WTC11 (cell line): Measurements from ENCODE around the gene ARL10. TPM values are rescaled to one million over a fixed set of nuclear protein-coding genes. Genes with fewer than 3 reads are reported as not detected.

Source experiments
- ATAC-seq: fragments of 200-7000 bp; cut with Tn5 transposase; 2 replicates; pipeline ENCODE4 v1.10.0; 2021; ENCODE audit warnings: mild to moderate bottlenecking, moderate library complexity
- CTCF ChIA-PET: fragments of 300-600 bp; sonication (Branson Sonifier 250); formaldehyde crosslinking; loops from one replicate; lab custom pipeline; 2021; ENCODE audit warnings: antibody characterized with exemption; lab: Charles Lee
- POLR2A ChIA-PET: fragments of 350-600 bp; sonication (Branson Sonifier 250); formaldehyde crosslinking; loops from one replicate; lab custom pipeline; 2021; ENCODE audit warnings: antibody characterized with exemption; lab: Charles Lee
- DNase-seq: peaks from one replicate; pipeline ENCODE4 v3.0.0; 2021; ENCODE audit warnings: low spot score
- H3K27ac Mint-ChIP-seq: 2 replicates; pipeline ENCODE4 v1.8.0; 2021; ENCODE audit warnings: mixed read lengths
- H3K27me3 Mint-ChIP-seq: 2 replicates; pipeline ENCODE4 v1.8.0; 2021; ENCODE audit warnings: low read depth, mild to moderate bottlenecking, moderate library complexity, mixed read lengths
- H3K36me3 Mint-ChIP-seq: 2 replicates; pipeline ENCODE4 v1.8.0; 2021; ENCODE audit warnings: mixed read lengths
- H3K4me1 Mint-ChIP-seq: 2 replicates; pipeline ENCODE4 v1.8.0; 2022; ENCODE audit warnings: mixed read lengths
- H3K4me3 Mint-ChIP-seq: 2 replicates; pipeline ENCODE4 v1.8.0; 2021; ENCODE audit warnings: mild to moderate bottlenecking, moderate library complexity, mixed read lengths
- H3K9me3 Mint-ChIP-seq: 2 replicates; pipeline ENCODE4 v1.8.0; 2021; ENCODE audit warnings: mixed read lengths
- ETV6 ChIP-seq: sonication (generic); formaldehyde crosslinking; IDR thresholded peaks from 2 replicates; pipeline ENCODE4 v1.8.1; 2022; ENCODE audit warnings: mild to moderate bottlenecking, missing genetic modification reagents
- GRHL2 ChIP-seq: fragments of 250-450 bp; sonication (Bioruptor Pico); IDR thresholded peaks from 2 replicates; pipeline ENCODE4 v1.8.0; 2022; ENCODE audit warnings: mild to moderate bottlenecking, moderate library complexity; ENCODE audit not compliant: insufficient replicate concordance, severe bottlenecking
- GTF2I ChIP-seq: fragments of 250-450 bp; sonication (Bioruptor Pico); conservative IDR thresholded peaks from 2 replicates; pipeline ENCODE4 v1.4.0; 2021; ENCODE audit warnings: mild to moderate bottlenecking
- HMGA2 ChIP-seq: fragments of 250-450 bp; sonication (Bioruptor Pico); IDR thresholded peaks from 2 replicates; pipeline ENCODE4 v1.4.0; 2021; ENCODE audit warnings: mild to moderate bottlenecking, moderate library complexity
- JUN ChIP-seq: sonication (generic); formaldehyde crosslinking; IDR thresholded peaks from 2 replicates; pipeline ENCODE4 v1.8.0; 2023; ENCODE audit warnings: mild to moderate bottlenecking, missing genetic modification reagents
- NFATC4 ChIP-seq: fragments of 250-450 bp; sonication (Bioruptor Pico); IDR thresholded peaks from 2 replicates; pipeline ENCODE4 v1.9.0; 2021; ENCODE audit warnings: mild to moderate bottlenecking
- NFYB ChIP-seq: sonication (generic); formaldehyde crosslinking; conservative IDR thresholded peaks from 2 replicates; pipeline ENCODE4 v1.8.0; 2022; ENCODE audit warnings: low read depth, missing genetic modification reagents
- NR1H2 ChIP-seq: sonication (generic); formaldehyde crosslinking; IDR thresholded peaks from 2 replicates; pipeline ENCODE4 v1.9.0; 2021; ENCODE audit warnings: mild to moderate bottlenecking, moderate library complexity, missing genetic modification reagents
- NR3C1 ChIP-seq: sonication (generic); formaldehyde crosslinking; conservative IDR thresholded peaks from 2 replicates; pipeline ENCODE4 v1.8.1; 2023; ENCODE audit warnings: low read depth, mild to moderate bottlenecking, missing genetic modification reagents
- ZNF263 ChIP-seq: sonication (generic); formaldehyde crosslinking; IDR thresholded peaks from 2 replicates; pipeline ENCODE4 v1.8.1; 2022; ENCODE audit warnings: low read depth, mild to moderate bottlenecking, moderate library complexity, missing genetic modification reagents
- ZNF396 ChIP-seq: fragments of 250-450 bp; sonication (Bioruptor Pico); IDR thresholded peaks from 2 replicates; pipeline ENCODE4 v1.8.0; 2021; ENCODE audit warnings: mild to moderate bottlenecking, moderate library complexity, borderline replicate concordance
- ZNF671 ChIP-seq: fragments of 250-450 bp; sonication (Bioruptor Pico); IDR thresholded peaks from 2 replicates; pipeline ENCODE4 v1.8.0; 2021; ENCODE audit warnings: mild to moderate bottlenecking
- total RNA-seq: library from RNA; stranded (reverse); gene quantifications from 3 replicates; pipeline ENCODE4 v1.2.3, GENCODE V29; 2021
- TF ChIP-seq, protein P1 (sequence below): fragments of 200-600 bp; IDR thresholded peaks from 2 replicates; pipeline ENCODE4 v1.8.0; 2022; ENCODE audit warnings: antibody characterized with exemption
- TF ChIP-seq, protein P2 (sequence below): fragments of 250-450 bp; sonication (Bioruptor Pico); IDR thresholded peaks from 2 replicates; pipeline ENCODE4 v1.9.0; 2021; ENCODE audit warnings: moderate library complexity, mild to moderate bottlenecking, inconsistent platforms, borderline replicate concordance
- TF ChIP-seq, protein P3 (sequence below): sonication (generic); formaldehyde crosslinking; IDR thresholded peaks from 2 replicates; pipeline ENCODE4 v1.8.0; 2022; ENCODE audit warnings: mild to moderate bottlenecking, missing genetic modification reagents
- TF ChIP-seq, protein P4 (sequence below): sonication (generic); formaldehyde crosslinking; IDR thresholded peaks from 2 replicates; pipeline ENCODE4 v1.8.1; 2022; ENCODE audit warnings: mild to moderate bottlenecking, missing genetic modification reagents, moderate library complexity, borderline replicate concordance
- TF ChIP-seq, protein P5 (sequence below): sonication (generic); formaldehyde crosslinking; IDR thresholded peaks from 2 replicates; pipeline ENCODE4 v1.8.0; 2022; ENCODE audit warnings: missing genetic modification reagents
- TF ChIP-seq, protein P6 (sequence below): sonication (generic); formaldehyde crosslinking; IDR thresholded peaks from 2 replicates; pipeline ENCODE4 v1.8.0; 2023; ENCODE audit warnings: missing genetic modification reagents, mild to moderate bottlenecking, borderline replicate concordance
- TF ChIP-seq, protein P7 (sequence below): sonication (generic); formaldehyde crosslinking; IDR thresholded peaks from 2 replicates; pipeline ENCODE4 v1.8.1; 2023; ENCODE audit warnings: mild to moderate bottlenecking, missing genetic modification reagents, moderate library complexity

ARL10 gene
- total RNA-seq, 1 experiment from 2014 or later: 6.8 TPM

DNA sequence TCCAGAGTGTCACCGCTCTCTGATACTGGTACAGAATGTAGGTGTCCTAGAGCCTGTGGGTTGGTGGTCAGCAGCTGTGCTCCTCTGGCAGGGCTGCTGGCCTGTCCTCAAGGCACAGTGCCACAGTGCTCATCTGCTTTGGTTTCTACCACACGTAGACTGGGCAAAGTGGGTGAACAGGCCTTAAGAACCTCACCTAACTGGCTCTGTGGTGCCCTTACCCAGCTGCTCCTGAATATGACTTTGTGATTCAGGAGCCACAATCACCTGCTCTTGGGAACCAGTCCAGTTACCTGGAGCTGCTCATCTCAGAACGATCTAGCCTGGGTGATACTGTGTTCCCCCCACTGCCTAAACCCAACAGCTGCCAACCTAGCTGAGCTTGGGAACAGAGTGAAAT lies 16.7 kb downstream of the ARL10 start:
- Mint-ChIP-seq H3K27me3 (no peaks in the 10 kb centered on the region), H3K9me3 (no peaks in the 10 kb centered on the region)
- TF ChIP-seq JUN (no peak), NFYB (CRISPR knock-in tag) (no peak), HMGA2 (CRISPR knock-in tag) (no peak), ZNF396 (no peak), ETV6 (CRISPR knock-in tag) (no peak)
- TF ChIP-seq, protein P1, sequence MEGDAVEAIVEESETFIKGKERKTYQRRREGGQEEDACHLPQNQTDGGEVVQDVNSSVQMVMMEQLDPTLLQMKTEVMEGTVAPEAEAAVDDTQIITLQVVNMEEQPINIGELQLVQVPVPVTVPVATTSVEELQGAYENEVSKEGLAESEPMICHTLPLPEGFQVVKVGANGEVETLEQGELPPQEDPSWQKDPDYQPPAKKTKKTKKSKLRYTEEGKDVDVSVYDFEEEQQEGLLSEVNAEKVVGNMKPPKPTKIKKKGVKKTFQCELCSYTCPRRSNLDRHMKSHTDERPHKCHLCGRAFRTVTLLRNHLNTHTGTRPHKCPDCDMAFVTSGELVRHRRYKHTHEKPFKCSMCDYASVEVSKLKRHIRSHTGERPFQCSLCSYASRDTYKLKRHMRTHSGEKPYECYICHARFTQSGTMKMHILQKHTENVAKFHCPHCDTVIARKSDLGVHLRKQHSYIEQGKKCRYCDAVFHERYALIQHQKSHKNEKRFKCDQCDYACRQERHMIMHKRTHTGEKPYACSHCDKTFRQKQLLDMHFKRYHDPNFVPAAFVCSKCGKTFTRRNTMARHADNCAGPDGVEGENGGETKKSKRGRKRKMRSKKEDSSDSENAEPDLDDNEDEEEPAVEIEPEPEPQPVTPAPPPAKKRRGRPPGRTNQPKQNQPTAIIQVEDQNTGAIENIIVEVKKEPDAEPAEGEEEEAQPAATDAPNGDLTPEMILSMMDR: no peak
- TF ChIP-seq, protein P2, sequence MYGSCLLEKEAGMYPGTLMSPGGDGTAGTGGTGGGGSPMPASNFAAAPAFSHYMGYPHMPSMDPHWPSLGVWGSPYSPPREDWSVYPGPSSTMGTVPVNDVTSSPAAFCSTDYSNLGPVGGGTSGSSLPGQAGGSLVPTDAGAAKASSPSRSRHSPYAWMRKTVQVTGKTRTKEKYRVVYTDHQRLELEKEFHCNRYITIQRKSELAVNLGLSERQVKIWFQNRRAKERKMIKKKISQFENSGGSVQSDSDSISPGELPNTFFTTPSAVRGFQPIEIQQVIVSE: no peak
- TF ChIP-seq, protein P3, sequence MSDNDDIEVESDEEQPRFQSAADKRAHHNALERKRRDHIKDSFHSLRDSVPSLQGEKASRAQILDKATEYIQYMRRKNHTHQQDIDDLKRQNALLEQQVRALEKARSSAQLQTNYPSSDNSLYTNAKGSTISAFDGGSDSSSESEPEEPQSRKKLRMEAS (CRISPR knock-in tag): no peak
- TF ChIP-seq, protein P4, sequence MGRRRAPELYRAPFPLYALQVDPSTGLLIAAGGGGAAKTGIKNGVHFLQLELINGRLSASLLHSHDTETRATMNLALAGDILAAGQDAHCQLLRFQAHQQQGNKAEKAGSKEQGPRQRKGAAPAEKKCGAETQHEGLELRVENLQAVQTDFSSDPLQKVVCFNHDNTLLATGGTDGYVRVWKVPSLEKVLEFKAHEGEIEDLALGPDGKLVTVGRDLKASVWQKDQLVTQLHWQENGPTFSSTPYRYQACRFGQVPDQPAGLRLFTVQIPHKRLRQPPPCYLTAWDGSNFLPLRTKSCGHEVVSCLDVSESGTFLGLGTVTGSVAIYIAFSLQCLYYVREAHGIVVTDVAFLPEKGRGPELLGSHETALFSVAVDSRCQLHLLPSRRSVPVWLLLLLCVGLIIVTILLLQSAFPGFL: no peak
- TF ChIP-seq, protein P5, sequence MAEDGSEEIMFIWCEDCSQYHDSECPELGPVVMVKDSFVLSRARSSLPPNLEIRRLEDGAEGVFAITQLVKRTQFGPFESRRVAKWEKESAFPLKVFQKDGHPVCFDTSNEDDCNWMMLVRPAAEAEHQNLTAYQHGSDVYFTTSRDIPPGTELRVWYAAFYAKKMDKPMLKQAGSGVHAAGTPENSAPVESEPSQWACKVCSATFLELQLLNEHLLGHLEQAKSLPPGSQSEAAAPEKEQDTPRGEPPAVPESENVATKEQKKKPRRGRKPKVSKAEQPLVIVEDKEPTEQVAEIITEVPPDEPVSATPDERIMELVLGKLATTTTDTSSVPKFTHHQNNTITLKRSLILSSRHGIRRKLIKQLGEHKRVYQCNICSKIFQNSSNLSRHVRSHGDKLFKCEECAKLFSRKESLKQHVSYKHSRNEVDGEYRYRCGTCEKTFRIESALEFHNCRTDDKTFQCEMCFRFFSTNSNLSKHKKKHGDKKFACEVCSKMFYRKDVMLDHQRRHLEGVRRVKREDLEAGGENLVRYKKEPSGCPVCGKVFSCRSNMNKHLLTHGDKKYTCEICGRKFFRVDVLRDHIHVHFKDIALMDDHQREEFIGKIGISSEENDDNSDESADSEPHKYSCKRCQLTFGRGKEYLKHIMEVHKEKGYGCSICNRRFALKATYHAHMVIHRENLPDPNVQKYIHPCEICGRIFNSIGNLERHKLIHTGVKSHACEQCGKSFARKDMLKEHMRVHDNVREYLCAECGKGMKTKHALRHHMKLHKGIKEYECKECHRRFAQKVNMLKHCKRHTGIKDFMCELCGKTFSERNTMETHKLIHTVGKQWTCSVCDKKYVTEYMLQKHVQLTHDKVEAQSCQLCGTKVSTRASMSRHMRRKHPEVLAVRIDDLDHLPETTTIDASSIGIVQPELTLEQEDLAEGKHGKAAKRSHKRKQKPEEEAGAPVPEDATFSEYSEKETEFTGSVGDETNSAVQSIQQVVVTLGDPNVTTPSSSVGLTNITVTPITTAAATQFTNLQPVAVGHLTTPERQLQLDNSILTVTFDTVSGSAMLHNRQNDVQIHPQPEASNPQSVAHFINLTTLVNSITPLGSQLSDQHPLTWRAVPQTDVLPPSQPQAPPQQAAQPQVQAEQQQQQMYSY: no peak
- TF ChIP-seq, all 79 proteins: peak for 0
- ChIA-PET CTCF (no interaction called here), POLR2A (no interaction called here)
- ATAC-seq: no peak
- DNase-seq: no peak
- no peak overlapping the region for H3K27ac Mint-ChIP-seq
- H3K36me3 Mint-ChIP-seq: peaks cover 57% of the 10 kb centered on the region
- H3K4me1 Mint-ChIP-seq: peaks cover 7% of the 10 kb centered on the region
- H3K4me3 Mint-ChIP-seq: no peak overlapping the region

DNA sequence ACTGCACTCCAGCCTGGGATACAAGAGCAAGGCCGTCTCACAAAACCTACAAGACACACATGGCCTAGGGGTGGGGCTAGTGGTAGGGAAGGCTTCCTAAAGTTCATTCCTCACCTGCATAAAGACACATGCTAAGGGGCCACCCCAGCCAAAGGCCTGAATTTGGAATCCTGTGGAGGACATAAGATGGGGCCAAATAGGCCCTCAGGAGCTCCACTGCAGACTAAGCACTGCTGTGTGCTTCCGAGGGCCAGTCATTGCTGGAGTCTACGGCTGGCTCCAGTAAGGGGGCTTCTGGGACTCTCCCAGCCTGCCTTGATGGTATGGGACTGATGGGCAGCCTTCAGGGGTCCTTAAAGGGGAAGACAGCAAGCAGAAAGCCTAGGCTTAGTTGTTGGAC lies 17.4 kb downstream of the ARL10 start:
- ChIA-PET CTCF (no interaction called here), POLR2A (no interaction called here)
- H3K36me3 Mint-ChIP-seq: peaks cover 57% of the 10 kb centered on the region
- no peaks in the 10 kb centered on the region for H3K9me3 Mint-ChIP-seq
- no peak overlapping the region for H3K4me3 Mint-ChIP-seq
- no peak overlapping the region for H3K27ac Mint-ChIP-seq
- H3K27me3 Mint-ChIP-seq: no peaks in the 10 kb centered on the region
- peaks cover 14% of the 10 kb centered on the region for H3K4me1 Mint-ChIP-seq
- ATAC-seq (no peak), DNase-seq (no peak)
- TF ChIP-seq ZNF263 (CRISPR knock-in tag): no peak
- TF ChIP-seq NFATC4 (CRISPR knock-in tag): no peak
- TF ChIP-seq ZNF671: no peak
- TF ChIP-seq, protein P4: no peak
- TF ChIP-seq NR3C1 (CRISPR knock-in tag): no peak
- TF ChIP-seq NR1H2 (CRISPR knock-in tag): no peak
- TF ChIP-seq, protein P6, sequence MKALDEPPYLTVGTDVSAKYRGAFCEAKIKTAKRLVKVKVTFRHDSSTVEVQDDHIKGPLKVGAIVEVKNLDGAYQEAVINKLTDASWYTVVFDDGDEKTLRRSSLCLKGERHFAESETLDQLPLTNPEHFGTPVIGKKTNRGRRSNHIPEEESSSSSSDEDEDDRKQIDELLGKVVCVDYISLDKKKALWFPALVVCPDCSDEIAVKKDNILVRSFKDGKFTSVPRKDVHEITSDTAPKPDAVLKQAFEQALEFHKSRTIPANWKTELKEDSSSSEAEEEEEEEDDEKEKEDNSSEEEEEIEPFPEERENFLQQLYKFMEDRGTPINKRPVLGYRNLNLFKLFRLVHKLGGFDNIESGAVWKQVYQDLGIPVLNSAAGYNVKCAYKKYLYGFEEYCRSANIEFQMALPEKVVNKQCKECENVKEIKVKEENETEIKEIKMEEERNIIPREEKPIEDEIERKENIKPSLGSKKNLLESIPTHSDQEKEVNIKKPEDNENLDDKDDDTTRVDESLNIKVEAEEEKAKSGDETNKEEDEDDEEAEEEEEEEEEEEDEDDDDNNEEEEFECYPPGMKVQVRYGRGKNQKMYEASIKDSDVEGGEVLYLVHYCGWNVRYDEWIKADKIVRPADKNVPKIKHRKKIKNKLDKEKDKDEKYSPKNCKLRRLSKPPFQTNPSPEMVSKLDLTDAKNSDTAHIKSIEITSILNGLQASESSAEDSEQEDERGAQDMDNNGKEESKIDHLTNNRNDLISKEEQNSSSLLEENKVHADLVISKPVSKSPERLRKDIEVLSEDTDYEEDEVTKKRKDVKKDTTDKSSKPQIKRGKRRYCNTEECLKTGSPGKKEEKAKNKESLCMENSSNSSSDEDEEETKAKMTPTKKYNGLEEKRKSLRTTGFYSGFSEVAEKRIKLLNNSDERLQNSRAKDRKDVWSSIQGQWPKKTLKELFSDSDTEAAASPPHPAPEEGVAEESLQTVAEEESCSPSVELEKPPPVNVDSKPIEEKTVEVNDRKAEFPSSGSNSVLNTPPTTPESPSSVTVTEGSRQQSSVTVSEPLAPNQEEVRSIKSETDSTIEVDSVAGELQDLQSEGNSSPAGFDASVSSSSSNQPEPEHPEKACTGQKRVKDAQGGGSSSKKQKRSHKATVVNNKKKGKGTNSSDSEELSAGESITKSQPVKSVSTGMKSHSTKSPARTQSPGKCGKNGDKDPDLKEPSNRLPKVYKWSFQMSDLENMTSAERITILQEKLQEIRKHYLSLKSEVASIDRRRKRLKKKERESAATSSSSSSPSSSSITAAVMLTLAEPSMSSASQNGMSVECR (CRISPR knock-in tag): no peak
- TF ChIP-seq, protein P7, sequence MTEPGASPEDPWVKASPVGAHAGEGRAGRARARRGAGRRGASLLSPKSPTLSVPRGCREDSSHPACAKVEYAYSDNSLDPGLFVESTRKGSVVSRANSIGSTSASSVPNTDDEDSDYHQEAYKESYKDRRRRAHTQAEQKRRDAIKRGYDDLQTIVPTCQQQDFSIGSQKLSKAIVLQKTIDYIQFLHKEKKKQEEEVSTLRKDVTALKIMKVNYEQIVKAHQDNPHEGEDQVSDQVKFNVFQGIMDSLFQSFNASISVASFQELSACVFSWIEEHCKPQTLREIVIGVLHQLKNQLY (CRISPR knock-in tag): no peak
- no peak for TF ChIP-seq GRHL2 (CRISPR knock-in tag)
- no peak for TF ChIP-seq GTF2I
